OCI-LY7 (cell line): ENCODE measurements around the gene KCNJ2. TPM values are rescaled to one million over a fixed set of nuclear protein-coding genes. Genes with fewer than 3 reads are reported as not detected.
A peak's percentile ranks its signal among the peaks of the same experiment; 100 is the strongest.

ENCODE experiments used
- BruUV-seq: library from RNA; stranded (reverse); fragments of 400-500 nt; replicated peaks from 2 replicates; lab custom pipeline; 2021; lab: Mats Ljungman, UMichigan
- CTCF ChIA-PET: fragments of 300-600 bp; sonication (Branson Sonifier 250); formaldehyde crosslinking; loops from one replicate; lab custom pipeline; 2022; ENCODE audit warnings: antibody characterized with exemption; ENCODE audit not compliant: unreplicated experiment; lab: Charles Lee
- POLR2A ChIA-PET: fragments of 300-600 bp; sonication (Branson Sonifier 250); formaldehyde crosslinking; loops from one replicate; lab custom pipeline; 2022; ENCODE audit warnings: antibody characterized with exemption; lab: Charles Lee
- DNase-seq: peaks from one replicate; pipeline ENCODE4 v3.0.0-alpha.2; 2015; ENCODE audit warnings: low spot score
- H2AFZ ChIP-seq: fragments of 200-600 bp; sonication (generic), shearing (Covaris generic); 2 replicates; pipeline ENCODE4 v1.6.1; 2014; ENCODE audit warnings: mild to moderate bottlenecking, antibody characterized with exemption, low read length, moderate library complexity
- H3K27ac ChIP-seq: fragments of 200-600 bp; sonication (generic); 2 replicates; pipeline ENCODE4 v1.5.1; 2014; ENCODE audit warnings: mixed run types, low read depth, mild to moderate bottlenecking, moderate library complexity, low read length, inconsistent platforms; ENCODE audit not compliant: poor library complexity, severe bottlenecking
- H3K36me3 ChIP-seq: fragments of 200-600 bp; sonication (generic); 2 replicates; pipeline ENCODE4 v1.6.1; 2014; ENCODE audit warnings: mild to moderate bottlenecking, antibody characterized with exemption, low read length, moderate library complexity, mixed read lengths; ENCODE audit not compliant: insufficient read depth
- H3K4me1 ChIP-seq: fragments of 200-600 bp; sonication (generic); 2 replicates; pipeline ENCODE4 v1.5.1; 2014; ENCODE audit warnings: mild to moderate bottlenecking, low read length; ENCODE audit not compliant: insufficient read depth, poor library complexity, severe bottlenecking
- H3K4me2 ChIP-seq: fragments of 200-600 bp; sonication (generic); 2 replicates; pipeline ENCODE4 v1.6.1; 2014; ENCODE audit warnings: mild to moderate bottlenecking, low read length
- H3K4me3 ChIP-seq: fragments of 200-600 bp; sonication (generic); 2 replicates; pipeline ENCODE4 v1.5.1; 2014; ENCODE audit warnings: mild to moderate bottlenecking, low read depth, low read length; ENCODE audit not compliant: poor library complexity, severe bottlenecking
- H3K79me2 ChIP-seq: fragments of 200-600 bp; sonication (generic); 2 replicates; pipeline ENCODE4 v1.6.1; 2016; ENCODE audit warnings: low read depth, mild to moderate bottlenecking, low read length, moderate library complexity, mixed read lengths; ENCODE audit not compliant: insufficient read depth
- H3K9me2 ChIP-seq: fragments of 200-600 bp; sonication (generic); 2 replicates; pipeline ENCODE4 v1.6.1; 2016; ENCODE audit warnings: mild to moderate bottlenecking, low read length, mixed read lengths; ENCODE audit not compliant: insufficient read depth
- H3K9me3 ChIP-seq: fragments of 200-600 bp; sonication (generic); 2 replicates; pipeline ENCODE4 v1.6.1; 2014; ENCODE audit warnings: mild to moderate bottlenecking, mixed run types, low read length, mixed read lengths
- H4K20me1 ChIP-seq: fragments of 200-600 bp; sonication (generic); 2 replicates; pipeline ENCODE4 v1.6.1; 2014; ENCODE audit warnings: mild to moderate bottlenecking, antibody characterized with exemption, low read length, moderate library complexity, mixed read lengths; ENCODE audit not compliant: insufficient read depth
- EZH2phosphoT487 ChIP-seq: fragments of 200-600 bp; sonication (generic); IDR thresholded peaks from 2 replicates; pipeline ENCODE4 v1.6.1; 2018; ENCODE audit warnings: low read depth, borderline replicate concordance, mild to moderate bottlenecking, mixed run types, antibody characterized with exemption, low read length, moderate library complexity, mixed read lengths
- intact Hi-C: fragments of 100-400 bp; cut with micrococcal nuclease; formaldehyde crosslinking; loops from one replicate; pipeline ENCODE4 v1.10.0; 2022; ENCODE audit not compliant: unreplicated experiment
- total RNA-seq, 2 experiments: library from RNA; depleted of rRNA in 1 of 2; stranded (reverse); fragments of >200 nt in 1 of 2; shearing (Covaris generic) in 1 of 2; gene quantifications; 2 replicates each; pipeline ENCODE4 v1.2.3, GENCODE V29; 2014 to 2022
- TF ChIP-seq, protein P1 (sequence below): fragments of 200-600 bp; sonication (generic); conservative IDR thresholded peaks from 2 replicates; pipeline ENCODE4 v1.5.1; 2014; ENCODE audit warnings: mild to moderate bottlenecking, antibody characterized with exemption, low read length, moderate library complexity, mixed read lengths

The KCNJ2 gene
- total RNA-seq, 2 experiments from 2014 or later = 0.55 to 0.88 TPM

DNA sequence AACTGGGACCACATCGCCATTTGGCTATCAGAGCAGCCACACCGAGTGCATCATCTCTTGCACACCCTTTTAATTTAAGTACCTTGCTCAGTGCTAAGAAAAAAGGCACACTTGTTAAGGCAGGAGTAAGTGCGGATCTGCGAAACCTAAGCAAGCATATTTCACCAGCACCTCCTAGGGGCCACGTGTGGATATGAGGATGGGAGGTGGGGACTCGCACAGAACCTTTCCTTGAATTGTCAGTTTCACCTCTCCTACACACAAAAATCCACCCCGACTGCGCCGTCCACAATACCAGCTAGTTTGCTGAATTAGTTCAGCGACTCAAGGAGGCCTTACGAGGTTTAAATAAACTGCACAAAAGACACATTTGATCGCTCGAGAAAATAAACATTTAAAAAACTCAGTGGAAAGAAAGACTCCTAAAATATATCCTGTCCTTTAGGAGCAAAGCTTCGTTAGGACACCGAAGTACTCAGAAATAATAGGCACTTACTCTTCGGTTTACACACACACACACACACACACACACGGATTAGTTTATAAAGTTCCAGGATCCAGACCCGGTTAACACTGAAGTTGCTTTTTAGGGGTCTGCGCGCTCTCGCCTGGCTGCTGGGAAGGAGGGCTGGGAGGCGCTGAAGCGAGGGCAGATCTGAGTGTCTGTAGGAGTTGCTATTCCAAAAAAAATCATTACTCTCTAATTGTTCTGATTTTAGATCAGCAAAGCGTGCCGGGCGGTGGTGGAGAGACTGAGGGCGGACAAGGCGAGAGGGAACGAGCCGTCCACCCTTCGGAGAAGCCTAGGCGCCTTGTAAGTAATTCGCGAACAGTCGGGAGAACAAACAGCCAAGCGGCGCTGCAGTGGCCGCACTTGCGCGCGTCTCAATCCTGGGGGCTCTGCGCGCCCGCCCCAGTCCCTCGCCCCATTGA lies 1.0 kb upstream of the KCNJ2 start:
- no peaks in the 10 kb centered on the region for H4K20me1 ChIP-seq
- DNase-seq = peak; percentile 54
- no peak for TF ChIP-seq EZH2phosphoT487
- TF ChIP-seq, protein P1, sequence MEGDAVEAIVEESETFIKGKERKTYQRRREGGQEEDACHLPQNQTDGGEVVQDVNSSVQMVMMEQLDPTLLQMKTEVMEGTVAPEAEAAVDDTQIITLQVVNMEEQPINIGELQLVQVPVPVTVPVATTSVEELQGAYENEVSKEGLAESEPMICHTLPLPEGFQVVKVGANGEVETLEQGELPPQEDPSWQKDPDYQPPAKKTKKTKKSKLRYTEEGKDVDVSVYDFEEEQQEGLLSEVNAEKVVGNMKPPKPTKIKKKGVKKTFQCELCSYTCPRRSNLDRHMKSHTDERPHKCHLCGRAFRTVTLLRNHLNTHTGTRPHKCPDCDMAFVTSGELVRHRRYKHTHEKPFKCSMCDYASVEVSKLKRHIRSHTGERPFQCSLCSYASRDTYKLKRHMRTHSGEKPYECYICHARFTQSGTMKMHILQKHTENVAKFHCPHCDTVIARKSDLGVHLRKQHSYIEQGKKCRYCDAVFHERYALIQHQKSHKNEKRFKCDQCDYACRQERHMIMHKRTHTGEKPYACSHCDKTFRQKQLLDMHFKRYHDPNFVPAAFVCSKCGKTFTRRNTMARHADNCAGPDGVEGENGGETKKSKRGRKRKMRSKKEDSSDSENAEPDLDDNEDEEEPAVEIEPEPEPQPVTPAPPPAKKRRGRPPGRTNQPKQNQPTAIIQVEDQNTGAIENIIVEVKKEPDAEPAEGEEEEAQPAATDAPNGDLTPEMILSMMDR = peak; percentile 77
- no peaks in the 10 kb centered on the region for H3K9me2 ChIP-seq
- H3K4me2 ChIP-seq = peak overlapping the region; percentile 69
- no peak overlapping the region for H3K27ac ChIP-seq
- BruUV-seq = TSS peak; percentile 73
- POLR2A ChIA-PET = interaction anchor here (0.6 to 1.2 kb wide), 4 partner anchors 8 to 52 kb away, joined by 3 to 8 read pairs (median 4); no protein-coding TSS in a partner anchor
- intact Hi-C loops = loop anchor here (1.0 to 10.0 kb wide), 3 partner anchors 599 to 844 kb away; partner anchors contain the start of genes ABCA5 and MAP2K6
- CTCF ChIA-PET = interaction anchor here (0.9 to 1.4 kb wide), 3 partner anchors 409 to 600 kb away, joined by 3 read pairs; no protein-coding TSS in a partner anchor
- peak overlapping the region; percentile 61; the same call in 1 of the 2 replicates for H2AFZ ChIP-seq
- H3K36me3 ChIP-seq = no peaks in the 10 kb centered on the region
- H3K79me2 ChIP-seq = no peaks in the 10 kb centered on the region
- H3K4me3 ChIP-seq = peak overlapping the region; percentile 61
- H3K9me3 ChIP-seq = no peaks in the 10 kb centered on the region
- peaks cover 14% of the 10 kb centered on the region for H3K4me1 ChIP-seq

DNA sequence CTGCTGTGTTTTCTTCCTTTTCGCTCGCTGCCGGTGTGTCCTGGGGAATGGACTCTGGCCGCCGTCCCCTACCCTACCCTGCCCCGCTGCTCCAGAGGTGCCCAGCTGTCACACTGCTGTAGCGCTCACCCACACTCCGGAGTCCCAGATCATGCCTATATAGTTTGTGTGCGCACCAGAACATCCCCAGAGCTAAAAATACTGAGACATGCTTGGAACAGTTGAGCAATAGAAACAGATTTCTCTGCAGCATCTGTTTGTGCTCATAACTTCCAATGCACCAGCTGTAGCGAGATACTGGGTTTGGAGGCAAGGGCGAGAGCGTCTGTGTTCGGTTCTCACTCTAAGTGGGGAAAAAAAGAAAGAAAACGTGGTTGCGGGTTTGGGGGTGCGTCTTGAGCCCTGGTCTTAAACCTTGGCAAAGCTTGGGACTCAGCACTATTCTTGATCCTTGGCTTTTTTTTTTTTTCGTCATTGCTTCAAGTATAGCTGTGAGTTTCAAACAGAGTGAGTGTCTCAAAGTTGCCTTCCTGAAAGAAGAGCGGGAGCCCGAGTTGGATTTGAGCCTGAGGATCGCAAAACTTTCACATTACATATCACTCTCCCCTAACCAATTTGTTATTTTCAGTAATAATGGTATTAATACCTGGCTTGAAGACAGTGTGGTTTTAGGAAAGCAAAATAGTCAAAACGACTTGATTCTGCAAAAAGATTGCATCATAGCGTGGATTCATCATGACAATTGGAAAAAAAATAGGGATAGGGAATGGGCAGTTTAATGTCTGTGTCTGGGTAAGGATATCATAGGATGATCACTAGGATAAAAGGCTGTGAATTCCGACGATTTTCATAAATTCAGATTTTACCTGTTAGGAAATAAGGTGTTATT lies 621 bp downstream of the KCNJ2 start:
- intact Hi-C loops = loop anchor here (10.0 kb wide), 2 partner anchors 755 to 845 kb away; partner anchors contain the start of genes ABCA5 and MAP2K6
- H2AFZ ChIP-seq = peak overlapping the region; percentile 61
- no peaks in the 10 kb centered on the region for H4K20me1 ChIP-seq
- H3K79me2 ChIP-seq = no peaks in the 10 kb centered on the region
- H3K9me3 ChIP-seq = no peaks in the 10 kb centered on the region
- POLR2A ChIA-PET = interaction anchor here (0.6 to 1.2 kb wide), 4 partner anchors 39 to 1026 kb away, joined by 3 to 8 read pairs (median 4); no protein-coding TSS in a partner anchor
- H3K4me1 ChIP-seq = peaks cover 14% of the 10 kb centered on the region
- H3K27ac ChIP-seq = no peak overlapping the region
- DNase-seq = no peak
- H3K36me3 ChIP-seq = no peaks in the 10 kb centered on the region
- TF ChIP-seq EZH2phosphoT487 = no peak
- TF ChIP-seq, protein P1 = no peak
- BruUV-seq = TSS peak; percentile 71
- peak overlapping the region; percentile 69 for H3K4me2 ChIP-seq
- peak overlapping the region; percentile 61 for H3K4me3 ChIP-seq
- CTCF ChIA-PET = interaction anchor here (1.1 kb wide), 1 partner anchor 410 kb away, joined by 3 read pairs; no protein-coding TSS in a partner anchor
- no peaks in the 10 kb centered on the region for H3K9me2 ChIP-seq
